Activated CD4-positive, CD25-positive, alpha-beta regulatory T cell treated with anti-CD3 and anti-CD28 coated beads, Interleukin-2, amount 50 U/mL, for 72 hours (primary cell): ENCODE results near the gene PPP2CA.
A peak's percentile ranks its signal among the peaks of the same experiment; 100 is the strongest.
"Not testable (repeated sequence)": the region's sequence is repeated elsewhere in the genome, so short reads cannot be mapped to it uniquely, and the experiment has no call there.

ENCODE experiments used
- DNase-seq: peaks from one replicate; pipeline ENCODE4 v3.0.0; 2021

Gene PPP2CA

GRCh38 chr5:134225780-134226440 is at the start of gene PPP2CA:
Gene PPP2CA, minus strand, starts transcription at chr5:134226073. Its CDS starts 212 bp downstream, at chr5:134225861.
- DNase-seq = peak; percentile 100

DNA sequence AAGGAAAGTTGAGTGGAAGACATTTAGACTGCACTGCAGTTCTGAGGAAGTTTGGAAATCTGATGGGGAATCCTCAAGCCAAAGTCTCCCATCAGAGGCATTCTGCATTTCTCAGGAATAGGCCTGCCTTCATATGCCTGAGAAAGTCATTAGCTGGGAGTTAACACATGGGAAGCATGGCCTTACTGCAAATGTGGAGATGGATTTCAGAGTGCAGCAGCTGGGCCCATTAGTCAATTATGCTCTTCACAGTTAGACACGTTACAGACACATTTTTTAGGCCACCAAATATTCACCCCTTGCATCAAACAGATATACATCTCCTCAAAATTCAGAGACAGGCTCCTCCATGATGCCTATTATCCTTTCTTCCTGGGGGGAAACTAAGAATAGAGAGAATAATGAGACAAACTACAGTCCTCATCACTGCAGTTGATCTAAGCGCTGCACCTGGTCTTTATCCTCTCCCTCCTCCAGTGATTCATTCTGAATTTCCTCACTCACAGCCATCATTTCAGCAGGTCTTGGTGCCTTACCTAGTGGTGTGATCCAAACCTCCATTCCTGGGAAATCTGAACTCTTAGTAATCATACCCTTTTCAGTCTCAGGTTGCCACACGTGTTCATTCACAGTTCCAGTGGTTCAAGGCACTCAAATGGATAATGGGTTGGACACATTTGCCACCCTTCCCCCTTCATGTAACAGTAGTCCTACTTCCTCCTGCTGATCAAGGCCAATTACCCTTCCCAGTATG is 47.9 kb upstream of the PPP2CA start:
- DNase-seq = no peak

GRCh38 chr5:134271059-134271458 is 45.2 kb upstream of the PPP2CA start:
- no peak for DNase-seq

DNA sequence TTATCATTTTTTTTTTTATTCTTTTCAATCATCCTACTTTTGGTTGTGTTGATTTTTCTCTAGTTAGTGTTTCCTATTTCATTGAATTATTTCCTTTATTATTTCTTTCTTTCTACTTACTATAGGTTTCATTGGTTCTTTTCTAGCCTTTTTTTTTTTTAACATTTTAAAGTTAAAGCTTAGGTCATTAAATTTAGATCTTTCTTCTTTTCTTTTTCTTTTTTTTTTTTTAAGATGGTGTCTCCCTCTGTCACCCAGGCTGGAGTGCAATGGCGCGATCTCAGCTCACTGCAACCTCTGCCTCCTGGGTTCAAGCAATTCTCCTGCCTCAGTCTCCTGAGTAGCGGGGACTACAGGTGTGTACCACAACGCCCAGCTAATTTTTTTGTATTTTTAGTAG is 43.0 kb upstream of the PPP2CA start:
- no peak for DNase-seq

GRCh38 chr5:134268019-134268601 is 42.2 kb upstream of the PPP2CA start:
- DNase-seq = no peak

DNA sequence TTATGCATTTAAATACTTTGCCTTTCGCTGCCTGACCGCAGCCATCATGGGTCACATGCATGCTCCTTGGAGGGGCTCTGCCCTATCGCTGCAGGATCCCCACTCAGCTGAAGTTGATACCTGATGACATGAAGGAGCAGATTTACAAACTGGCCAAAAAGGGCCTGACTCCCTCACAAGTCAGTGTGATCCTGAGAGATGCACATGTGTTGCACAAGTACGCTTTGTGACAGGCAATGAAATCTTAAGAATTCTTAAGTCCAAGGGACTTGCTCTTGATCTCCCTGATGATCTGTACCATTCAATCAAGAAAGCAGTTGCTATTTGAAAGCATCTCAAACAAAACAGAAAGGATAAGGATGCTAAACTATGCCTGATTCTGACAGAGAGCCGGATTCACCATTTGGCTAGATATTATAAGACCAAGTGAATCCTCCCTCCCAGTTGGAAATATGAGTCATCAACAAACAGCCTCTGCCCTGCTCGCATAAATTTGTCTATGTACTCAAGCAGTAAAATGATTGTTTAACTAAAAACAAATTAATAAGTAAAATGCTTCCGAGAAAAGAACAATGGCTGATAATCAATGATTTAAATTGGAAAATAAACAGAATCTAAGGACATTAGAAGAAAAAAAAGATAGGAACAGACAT is 41.6 kb upstream of the PPP2CA start:
- no peak for DNase-seq

DNA sequence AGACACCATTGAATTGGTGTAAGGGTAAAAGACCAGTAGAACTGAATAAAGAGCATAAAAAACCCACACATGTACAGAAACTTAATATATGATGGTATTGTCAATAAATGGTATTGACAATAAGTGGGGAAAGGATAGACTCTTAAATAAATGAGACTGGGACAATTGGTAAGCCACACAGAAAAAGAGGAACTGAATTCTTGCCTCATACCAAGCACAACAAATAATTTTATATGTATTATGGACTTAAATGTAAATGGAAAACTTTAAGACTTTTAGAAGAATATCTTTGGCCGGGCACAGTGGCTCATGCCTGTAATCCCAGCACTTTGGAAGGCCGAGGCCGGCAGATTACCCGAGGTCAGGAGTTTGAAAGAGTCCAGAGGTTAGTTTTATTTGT is 37.9 kb upstream of the PPP2CA start:
- no peak for DNase-seq

- DNase-seq = not testable (repeated sequence)
Observed at GRCh38 chr5:134262629-134263028, 36.8 kb upstream of the PPP2CA start.

- DNase-seq = no peak
Observed at GRCh38 chr5:134258896-134259295, 33.0 kb upstream of the PPP2CA start.

DNA sequence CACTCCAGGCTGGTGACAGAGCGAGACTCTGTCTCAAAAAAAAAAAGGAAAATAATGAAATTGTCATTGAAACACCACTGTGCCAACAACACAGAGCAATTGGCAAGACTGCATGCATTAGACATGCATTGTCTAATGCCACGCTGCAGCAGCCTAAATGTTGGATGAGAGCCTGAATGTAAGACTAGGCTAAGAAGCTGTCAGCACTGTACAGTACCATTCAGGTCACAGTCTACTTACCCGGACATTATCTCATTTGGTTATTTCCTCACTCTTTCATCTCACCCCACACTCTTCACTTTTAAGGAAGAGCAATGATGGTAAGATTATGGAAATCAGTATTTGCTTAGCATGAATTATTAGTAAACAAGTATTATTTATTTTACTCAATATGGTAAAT is 31.3 kb upstream of the PPP2CA start:
- no peak for DNase-seq

DNA sequence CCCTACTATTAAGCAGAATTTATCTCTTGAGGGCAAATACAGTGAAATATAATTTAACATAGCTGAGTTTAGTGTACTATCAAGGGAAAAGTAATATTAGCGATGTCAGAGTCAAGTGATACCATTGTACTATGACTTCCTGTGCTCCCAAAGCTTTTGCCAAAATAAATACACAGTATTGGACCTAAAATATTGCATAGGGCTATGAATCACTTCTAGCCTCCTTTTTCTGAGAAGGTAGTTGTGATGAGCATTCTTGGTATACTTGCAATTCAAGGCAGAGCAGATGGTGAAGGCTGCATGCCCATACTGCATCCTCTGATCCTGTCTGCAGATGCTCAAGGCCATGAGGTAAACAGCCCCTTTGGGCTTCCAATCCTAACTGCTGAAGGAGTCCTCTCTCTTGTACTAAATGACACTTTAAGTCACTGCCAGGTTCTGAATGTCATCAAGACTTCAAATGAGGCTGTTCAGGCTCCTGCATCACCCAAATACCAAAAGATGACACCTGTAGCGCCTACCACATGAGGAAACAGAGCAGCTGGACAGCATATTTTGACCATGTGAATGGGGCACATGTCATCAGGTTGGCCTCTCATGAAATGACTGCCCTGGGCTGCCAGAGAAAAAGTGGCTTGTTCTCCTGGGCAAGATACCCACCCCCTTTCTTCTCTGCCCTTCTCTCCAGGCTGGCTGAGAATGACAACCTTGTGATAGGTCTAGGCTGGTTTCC is 29.7 kb upstream of the PPP2CA start:
- DNase-seq = no peak

GRCh38 chr5:134253368-134254153 is 27.7 kb upstream of the PPP2CA start:
- DNase-seq = not testable (repeated sequence)

- DNase-seq = no peak
Observed at GRCh38 chr5:134252671-134253070, 26.8 kb upstream of the PPP2CA start.

- no peak for DNase-seq
Observed at GRCh38 chr5:134250949-134251348, 25.1 kb upstream of the PPP2CA start.

DNA sequence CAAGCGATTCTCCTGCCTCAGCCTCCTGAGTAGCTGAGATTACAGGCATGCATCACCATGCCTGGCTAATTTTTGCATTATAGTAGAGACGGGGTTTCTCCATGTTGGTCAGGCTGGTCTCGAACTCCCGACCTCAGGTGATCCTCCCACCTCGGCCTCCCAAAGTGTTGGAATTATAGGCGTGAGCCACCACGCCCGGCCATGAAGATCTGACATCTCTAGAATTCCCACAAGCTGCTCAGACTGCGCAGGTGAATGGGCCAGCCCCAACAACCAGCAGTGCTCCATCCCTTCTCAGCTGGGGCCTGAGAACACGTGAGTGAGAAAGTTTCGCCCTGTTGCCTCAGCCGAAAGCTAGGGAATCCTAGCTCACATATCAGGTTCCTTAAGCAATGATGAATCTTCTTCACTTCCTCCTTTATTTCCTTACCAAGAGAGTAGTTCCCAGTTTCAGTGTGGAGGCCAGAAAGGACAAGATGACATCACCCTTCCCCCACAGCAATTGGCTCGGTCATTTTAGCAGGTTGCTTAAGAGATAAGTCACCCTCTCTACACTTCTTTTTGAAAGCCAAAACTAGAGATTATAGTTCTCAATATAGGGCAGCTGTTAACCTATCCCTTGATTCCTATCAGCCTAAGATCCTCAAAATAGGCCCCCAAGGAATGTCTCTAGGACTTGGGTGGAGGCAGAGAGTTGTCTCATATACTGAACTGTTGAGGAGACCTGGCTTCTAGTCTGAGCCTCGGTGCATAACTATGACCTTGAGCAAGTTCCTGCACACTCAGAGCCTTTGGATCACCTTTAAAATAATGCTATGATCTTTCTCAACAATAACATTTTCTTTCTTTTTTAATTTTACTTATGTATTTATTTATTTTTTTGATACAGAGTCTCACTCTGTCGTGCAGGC is 23.9 kb upstream of the PPP2CA start:
- no peak for DNase-seq

- DNase-seq = no peak
Observed at GRCh38 chr5:134248256-134248655, 22.4 kb upstream of the PPP2CA start.

- DNase-seq = no peak
Observed at GRCh38 chr5:134247428-134248224, 21.8 kb upstream of the PPP2CA start.

DNA sequence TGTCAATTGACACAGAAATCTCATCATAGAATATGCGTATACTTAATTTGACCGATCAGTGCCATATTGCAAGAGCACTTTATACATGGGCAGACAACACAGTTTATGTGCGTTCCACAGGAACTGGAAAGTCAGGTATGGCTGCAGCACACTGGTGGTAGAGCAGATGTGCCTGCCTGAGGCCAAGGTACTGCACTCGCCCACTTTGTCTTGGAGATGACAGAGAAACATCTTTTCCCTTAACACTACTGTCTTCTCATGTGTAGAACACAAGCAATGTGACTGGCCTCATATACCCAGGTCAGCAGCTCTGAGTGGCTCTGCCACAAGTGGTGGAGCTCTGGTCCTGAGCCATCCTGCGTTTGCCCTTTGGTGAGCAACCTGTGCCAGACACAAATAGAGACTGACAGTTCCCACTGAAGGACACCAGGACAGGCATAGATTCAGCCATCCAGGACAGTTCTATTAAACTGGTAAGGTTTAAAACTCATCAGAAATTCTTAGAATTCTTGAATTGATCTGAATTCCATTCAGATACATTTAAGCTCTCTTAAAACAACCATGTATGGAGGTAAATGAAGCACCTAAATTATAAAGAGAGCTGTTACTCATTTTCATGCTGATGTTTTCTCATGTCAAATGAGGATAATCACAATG is 21.0 kb upstream of the PPP2CA start:
- no peak for DNase-seq

DNA sequence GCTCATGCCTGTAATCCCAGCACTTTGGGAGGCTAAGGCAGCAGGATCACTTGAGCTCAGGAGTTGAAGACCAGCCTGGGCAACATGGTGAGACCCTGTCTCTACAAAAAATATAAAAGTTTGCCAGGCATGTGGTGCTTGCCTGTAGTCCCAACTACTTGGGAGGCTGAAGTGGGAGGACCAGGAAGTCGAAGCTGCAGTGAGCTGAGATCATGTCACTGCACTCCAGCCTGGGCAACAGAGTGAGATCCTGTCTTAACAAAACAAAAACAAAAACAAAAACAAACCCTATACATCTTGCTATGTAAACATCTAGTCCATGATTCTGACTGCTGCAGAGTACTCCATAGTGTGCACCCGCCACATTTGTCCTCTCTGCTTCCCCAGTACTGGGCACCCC is 19.8 kb upstream of the PPP2CA start:
- no peak for DNase-seq
